Caco-2 (cell line): ENCODE measurements around the gene PIK3C3. TPM values are rescaled to one million over a fixed set of nuclear protein-coding genes. Genes with fewer than 3 reads are reported as not detected.

ENCODE experiments used
- BruUV-seq: library from RNA; stranded (reverse); fragments of 400-500 nt; replicated peaks from 2 replicates; lab custom pipeline; 2021; lab: Mats Ljungman, UMichigan
- CTCF ChIA-PET: fragments of 300-600 bp; sonication (Branson Sonifier 250); formaldehyde crosslinking; loops from one replicate; lab custom pipeline; 2022; ENCODE audit warnings: antibody characterized with exemption; lab: Charles Lee
- POLR2A ChIA-PET: fragments of 300-600 bp; sonication (Branson Sonifier 250); formaldehyde crosslinking; loops from one replicate; lab custom pipeline; 2022; ENCODE audit warnings: antibody characterized with exemption; lab: Charles Lee
- DNase-seq, 2 experiments: peaks; one replicate each; pipeline versions ENCODE4 v3.0.0 to v3.0.0-alpha.2; 2020 to 2022
- H3K27me3 ChIP-seq: replicated peaks from 2 replicates; pipeline ENCODE4 v1.6.0; 2011; ENCODE audit warnings: low read length; ENCODE audit not compliant: control insufficient read depth, insufficient read depth
- H3K36me3 ChIP-seq: 2 replicates; pipeline ENCODE4 v1.5.1; 2011; ENCODE audit warnings: low read length; ENCODE audit not compliant: control insufficient read depth, insufficient read depth
- H3K4me1 ChIP-seq: fragments of 250-450 bp; sonication (Bioruptor Pico); 2 replicates; pipeline ENCODE4 v1.5.1; 2020; ENCODE audit warnings: mild to moderate bottlenecking
- H3K4me3 ChIP-seq: 2 replicates; pipeline ENCODE4 v1.5.1; 2011; ENCODE audit warnings: low read depth, mild to moderate bottlenecking, control low read depth, low read length
- H3K9me3 ChIP-seq: fragments of 250-450 bp; sonication (Bioruptor Pico); 2 replicates; pipeline ENCODE4 v1.5.1; 2020; ENCODE audit warnings: mild to moderate bottlenecking, moderate library complexity
- H3K27ac Mint-ChIP-seq: one replicate; pipeline ENCODE4 v1.8.0; 2022; ENCODE audit warnings: mixed read lengths; ENCODE audit not compliant: unreplicated experiment
- H3K27me3 Mint-ChIP-seq: one replicate; pipeline ENCODE4 v1.8.0; 2022; ENCODE audit warnings: mixed read lengths; ENCODE audit not compliant: insufficient read depth, unreplicated experiment
- H3K36me3 Mint-ChIP-seq: one replicate; pipeline ENCODE4 v1.8.0; 2022; ENCODE audit warnings: mild to moderate bottlenecking, mixed read lengths; ENCODE audit not compliant: insufficient read depth, unreplicated experiment
- H3K4me1 Mint-ChIP-seq: one replicate; pipeline ENCODE4 v1.8.0; 2022; ENCODE audit warnings: low read depth, mixed read lengths; ENCODE audit not compliant: unreplicated experiment
- H3K4me3 Mint-ChIP-seq: one replicate; pipeline ENCODE4 v1.8.0; 2022; ENCODE audit warnings: mild to moderate bottlenecking, moderate library complexity, mixed read lengths; ENCODE audit not compliant: unreplicated experiment
- H3K9me3 Mint-ChIP-seq: one replicate; pipeline ENCODE4 v1.8.0; 2022; ENCODE audit warnings: mixed read lengths; ENCODE audit not compliant: unreplicated experiment
- CTCF ChIP-seq, 2 experiments: fragments of 200-600 bp in 1 of 2; IDR thresholded peaks; 1 replicate in 1 of 2; 2 replicates in 1 of 2; pipeline versions ENCODE4 v1.5.1 to v1.8.0; 2011 to 2022; ENCODE audit warnings: antibody characterized with exemption in 1 of 2, control low read depth in 1 of 2, inconsistent platforms in 1 of 2, low read depth in 1 of 2, low read length in 1 of 2, mild to moderate bottlenecking in 1 of 2, moderate library complexity in 1 of 2; ENCODE audit not compliant: insufficient read depth in 1 of 2, severe bottlenecking in 1 of 2, unreplicated experiment in 1 of 2
- intact Hi-C: fragments of 100-400 bp; cut with micrococcal nuclease; formaldehyde crosslinking; loops from one replicate; pipeline ENCODE4 v1.10.0; 2022; ENCODE audit not compliant: unreplicated experiment
- total RNA-seq: library from RNA; stranded (reverse); gene quantifications from 2 replicates; pipeline ENCODE4 v1.2.3, GENCODE V29; 2022

Gene PIK3C3
- total RNA-seq, 1 experiment from 2014 or later, result 19.7 TPM

GRCh38 chr18:42078711-42079110 lies 123.7 kb downstream of the PIK3C3 start:
- H3K9me3 Mint-ChIP-seq, result no peaks in the 10 kb centered on the region
- intact Hi-C loops, result no loop called here
- H3K27me3 ChIP-seq, result no peaks in the 10 kb centered on the region
- no peak for TF ChIP-seq CTCF (IDR thresholded peaks at IDR 0.05; ENCODE audit: insufficient read depth in 1 of 2, low read depth in 1 of 2, low read length in 1 of 2, severe bottlenecking in 1 of 2, unreplicated experiment in 1 of 2)
- H3K36me3 ChIP-seq, result no peaks in the 10 kb centered on the region
- H3K4me1 ChIP-seq, result no peaks in the 10 kb centered on the region
- DNase-seq, result no peak
- H3K4me3 Mint-ChIP-seq, result no peak overlapping the region
- ChIA-PET CTCF (no interaction called here), POLR2A (interaction anchor here (0.6 kb wide), 1 partner anchor 65 kb away, joined by 3 read pairs; no protein-coding TSS in a partner anchor)
- no peaks in the 10 kb centered on the region for H3K4me1 Mint-ChIP-seq
- no TSS peak for BruUV-seq
- no peaks in the 10 kb centered on the region for H3K9me3 ChIP-seq
- peaks cover 4% of the 10 kb centered on the region for H3K36me3 Mint-ChIP-seq
- no peak overlapping the region for H3K27ac Mint-ChIP-seq
- no peaks in the 10 kb centered on the region for H3K27me3 Mint-ChIP-seq
- no peak overlapping the region for H3K4me3 ChIP-seq

- Mint-ChIP-seq H3K27ac (no peak overlapping the region), H3K27me3 (no peaks in the 10 kb centered on the region), H3K4me1 (no peaks in the 10 kb centered on the region), H3K4me3 (no peak overlapping the region), H3K36me3 (peaks cover 4% of the 10 kb centered on the region), H3K9me3 (no peaks in the 10 kb centered on the region)
- no peaks in the 10 kb centered on the region for H3K4me1 ChIP-seq
- DNase-seq, result no peak
- POLR2A ChIA-PET, result no interaction called here
- intact Hi-C loops, result no loop called here
- no peak overlapping the region for H3K4me3 ChIP-seq
- CTCF ChIA-PET, result no interaction called here
- BruUV-seq, result no TSS peak
- H3K36me3 ChIP-seq, result no peaks in the 10 kb centered on the region
- no peaks in the 10 kb centered on the region for H3K27me3 ChIP-seq
- TF ChIP-seq CTCF (IDR thresholded peaks at IDR 0.05; ENCODE audit: insufficient read depth in 1 of 2, low read depth in 1 of 2, low read length in 1 of 2, severe bottlenecking in 1 of 2, unreplicated experiment in 1 of 2), result no peak
- no peaks in the 10 kb centered on the region for H3K9me3 ChIP-seq
Observed at GRCh38 chr18:42080340-42080739, 125.3 kb downstream of the PIK3C3 start.

- ChIA-PET POLR2A (no interaction called here), CTCF (no interaction called here)
- Histone ChIP-seq H3K4me3 (no peak overlapping the region), H3K27me3 (no peaks in the 10 kb centered on the region), H3K4me1 (no peaks in the 10 kb centered on the region), H3K36me3 (no peaks in the 10 kb centered on the region), H3K9me3 (no peaks in the 10 kb centered on the region)
- intact Hi-C loops, result no loop called here
- Mint-ChIP-seq H3K4me1 (no peaks in the 10 kb centered on the region), H3K4me3 (no peak overlapping the region), H3K9me3 (no peaks in the 10 kb centered on the region), H3K27ac (no peak overlapping the region), H3K27me3 (no peaks in the 10 kb centered on the region), H3K36me3 (peaks cover 4% of the 10 kb centered on the region)
- no peak for DNase-seq
- TF ChIP-seq CTCF (IDR thresholded peaks at IDR 0.05; ENCODE audit: insufficient read depth in 1 of 2, low read depth in 1 of 2, low read length in 1 of 2, severe bottlenecking in 1 of 2, unreplicated experiment in 1 of 2), result no peak
- no TSS peak for BruUV-seq
Observed at GRCh38 chr18:42082415-42083234, 127.6 kb downstream of the PIK3C3 start.
